ENCODE results near the gene MEGF8.
A peak's percentile ranks its signal among the peaks of the same experiment; 100 is the strongest.

The MEGF8 gene

GRCh38 chr19:42421591-42422031 is 96.2 kb downstream of the MEGF8 start:
- DNase-seq, result no peak

- peak; percentile 13 to 20 for DNase-seq
Measured at GRCh38 chr19:42422092-42422900, 96.9 kb downstream of the MEGF8 start.

GRCh38 chr19:42422901-42423461 is 97.5 kb downstream of the MEGF8 start:
- peak in 1 of 2 experiments; percentile 13 for DNase-seq

- peak; percentile 81 to 87 for DNase-seq
Measured at GRCh38 chr19:42423462-42424344, 98.3 kb downstream of the MEGF8 start.

GRCh38 chr19:42424345-42424707 is 98.9 kb downstream of the MEGF8 start:
- DNase-seq, result no peak

GRCh38 chr19:42424712-42425131 is 99.3 kb downstream of the MEGF8 start:
- DNase-seq, result no peak

- no peak for DNase-seq
Measured at GRCh38 chr19:42426643-42427042, 101.2 kb downstream of the MEGF8 start.

- no peak for DNase-seq
Measured at GRCh38 chr19:42427313-42427712, 101.9 kb downstream of the MEGF8 start, which contains the start of gene LIPE. TSS of gene LIPE (minus strand) at chr19:42427388. CDS start at chr19:42427149, 239 bp downstream.
